ENCODE results near the gene MTMR3.

- TF ChIP-seq POLR2A (IDR thresholded peaks at IDR 0.05), result no peak
- no peak for TF ChIP-seq CTCF (IDR thresholded peaks at IDR 0.05)
These were observed 10.0 kb upstream of the MTMR3 start for GRCh38 chr22:29872989-29873388.

Measured in adrenal gland (tissue), 5 donors.